RWPE2 (cell line): ENCODE measurements around the gene WDR86.

Source experiments
- ATAC-seq: fragments of 200-7000 bp; cut with Tn5 transposase; 3 replicates; pipeline ENCODE4 v1.9.1; 2021; ENCODE audit warnings: low read depth
- DNase-seq: peaks from one replicate; pipeline ENCODE4 v3.0.0-alpha.2; 2020; ENCODE audit warnings: low spot score
- H3K27ac ChIP-seq: fragments of 450-650 bp; 2 replicates; pipeline ENCODE4 v1.5.1; 2017; ENCODE audit warnings: mild to moderate bottlenecking; ENCODE audit not compliant: poor library complexity, severe bottlenecking
- H3K27me3 ChIP-seq: fragments of 250-450 bp; sonication (Bioruptor Pico); 2 replicates; pipeline ENCODE4 v1.5.1; 2021; ENCODE audit warnings: mild to moderate bottlenecking, moderate library complexity; ENCODE audit not compliant: insufficient read depth, poor library complexity, severe bottlenecking
- H3K36me3 ChIP-seq: fragments of 250-450 bp; sonication (Bioruptor Pico); 2 replicates; pipeline ENCODE4 v1.5.1; 2020; ENCODE audit warnings: low read depth, mild to moderate bottlenecking, moderate library complexity
- H3K4me1 ChIP-seq: fragments of 250-450 bp; sonication (Bioruptor Pico); 2 replicates; pipeline ENCODE4 v1.5.1; 2021; ENCODE audit warnings: mild to moderate bottlenecking, moderate library complexity; ENCODE audit not compliant: insufficient read depth, poor library complexity, severe bottlenecking
- H3K4me3 ChIP-seq: fragments of 250-450 bp; sonication (Bioruptor Pico); 2 replicates; pipeline ENCODE4 v1.5.1; 2021; ENCODE audit warnings: mild to moderate bottlenecking, moderate library complexity; ENCODE audit not compliant: severe bottlenecking
- H3K9me3 ChIP-seq: fragments of 250-450 bp; sonication (Bioruptor Pico); 2 replicates; pipeline ENCODE4 v1.5.1; 2021; ENCODE audit warnings: mild to moderate bottlenecking, moderate library complexity; ENCODE audit not compliant: severe bottlenecking
- TF ChIP-seq, protein P1 (sequence below): fragments of 450-650 bp; IDR thresholded peaks from one replicate; pipeline ENCODE4 v1.5.1; 2017; ENCODE audit warnings: mild to moderate bottlenecking, moderate library complexity; ENCODE audit not compliant: poor library complexity, severe bottlenecking

WDR86 gene

DNA sequence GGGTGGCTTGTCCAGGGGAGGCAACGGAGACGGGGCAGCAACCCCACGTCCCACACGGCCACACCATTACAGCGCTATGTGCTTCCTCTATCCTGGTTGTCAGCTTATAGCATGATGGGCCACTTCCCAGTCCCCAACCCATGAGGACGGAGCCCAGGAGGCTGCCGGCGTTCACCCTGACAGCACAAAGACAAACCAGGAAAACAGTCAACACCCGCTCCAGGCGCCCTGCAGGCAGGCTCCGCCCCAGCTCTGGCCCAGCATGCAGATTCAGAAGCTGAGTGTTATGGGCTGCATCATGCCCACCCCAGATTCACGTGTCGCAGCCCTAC lies 14.8 kb downstream of the WDR86 start:
- no peaks in the 10 kb centered on the region for H3K27me3 ChIP-seq
- H3K27ac ChIP-seq = no peak overlapping the region
- no peak overlapping the region for H3K4me3 ChIP-seq
- TF ChIP-seq, protein P1, sequence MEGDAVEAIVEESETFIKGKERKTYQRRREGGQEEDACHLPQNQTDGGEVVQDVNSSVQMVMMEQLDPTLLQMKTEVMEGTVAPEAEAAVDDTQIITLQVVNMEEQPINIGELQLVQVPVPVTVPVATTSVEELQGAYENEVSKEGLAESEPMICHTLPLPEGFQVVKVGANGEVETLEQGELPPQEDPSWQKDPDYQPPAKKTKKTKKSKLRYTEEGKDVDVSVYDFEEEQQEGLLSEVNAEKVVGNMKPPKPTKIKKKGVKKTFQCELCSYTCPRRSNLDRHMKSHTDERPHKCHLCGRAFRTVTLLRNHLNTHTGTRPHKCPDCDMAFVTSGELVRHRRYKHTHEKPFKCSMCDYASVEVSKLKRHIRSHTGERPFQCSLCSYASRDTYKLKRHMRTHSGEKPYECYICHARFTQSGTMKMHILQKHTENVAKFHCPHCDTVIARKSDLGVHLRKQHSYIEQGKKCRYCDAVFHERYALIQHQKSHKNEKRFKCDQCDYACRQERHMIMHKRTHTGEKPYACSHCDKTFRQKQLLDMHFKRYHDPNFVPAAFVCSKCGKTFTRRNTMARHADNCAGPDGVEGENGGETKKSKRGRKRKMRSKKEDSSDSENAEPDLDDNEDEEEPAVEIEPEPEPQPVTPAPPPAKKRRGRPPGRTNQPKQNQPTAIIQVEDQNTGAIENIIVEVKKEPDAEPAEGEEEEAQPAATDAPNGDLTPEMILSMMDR = no peak
- no peak for ATAC-seq
- no peaks in the 10 kb centered on the region for H3K4me1 ChIP-seq
- no peaks in the 10 kb centered on the region for H3K36me3 ChIP-seq
- DNase-seq = peak; percentile 18
- H3K9me3 ChIP-seq = no peaks in the 10 kb centered on the region

DNA sequence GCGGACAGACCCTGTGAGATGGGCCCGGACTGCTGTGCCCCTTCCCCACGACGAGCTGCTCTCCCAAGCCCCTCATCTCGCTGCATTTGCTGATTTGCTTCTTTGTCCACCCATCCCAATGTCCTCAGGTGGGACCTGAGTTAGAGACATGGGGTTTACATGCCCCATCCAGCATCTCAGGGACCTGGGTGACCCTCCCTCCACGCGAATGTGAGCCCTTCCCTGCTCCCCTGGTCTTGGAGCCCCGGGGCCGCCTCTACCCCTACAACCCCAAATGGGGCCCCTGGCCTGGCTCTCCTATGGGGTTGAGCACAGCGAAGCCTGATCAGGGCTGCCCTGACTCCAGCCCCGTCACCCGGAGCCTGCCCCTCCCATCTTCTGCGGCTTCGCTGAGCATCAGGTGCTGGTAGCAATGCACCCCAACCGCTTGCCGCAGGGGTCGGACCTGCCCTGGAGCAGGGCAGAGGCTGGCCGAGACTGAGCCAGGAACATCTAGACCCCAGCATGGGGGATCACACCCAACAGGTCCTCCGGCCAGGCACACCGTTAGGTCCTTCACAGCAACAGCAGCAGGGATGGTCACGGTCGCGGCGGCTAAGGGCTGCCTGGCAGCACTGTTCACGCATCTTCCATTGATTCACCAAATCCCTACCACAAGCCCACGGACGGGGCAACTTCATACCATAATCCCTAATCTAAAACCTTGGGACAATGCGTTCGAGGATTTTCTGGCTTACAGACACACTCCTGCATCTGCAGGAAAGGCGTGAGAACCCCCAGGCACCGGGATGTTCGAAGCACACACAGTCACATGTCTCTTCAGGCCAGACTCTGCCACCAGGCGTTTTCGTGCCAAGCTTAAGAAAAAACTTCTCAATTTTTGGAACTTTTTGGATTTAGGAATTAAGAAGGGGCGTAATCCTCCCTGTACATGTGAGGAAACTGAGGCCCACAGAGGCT lies 15.5 kb downstream of the WDR86 start:
- Histone ChIP-seq H3K36me3 (no peaks in the 10 kb centered on the region), H3K9me3 (no peaks in the 10 kb centered on the region), H3K27me3 (no peaks in the 10 kb centered on the region), H3K27ac (no peak overlapping the region), H3K4me1 (no peaks in the 10 kb centered on the region), H3K4me3 (no peak overlapping the region)
- ATAC-seq (no peak), DNase-seq (peak; percentile 56)
- TF ChIP-seq, protein P1 = no peak

DNA sequence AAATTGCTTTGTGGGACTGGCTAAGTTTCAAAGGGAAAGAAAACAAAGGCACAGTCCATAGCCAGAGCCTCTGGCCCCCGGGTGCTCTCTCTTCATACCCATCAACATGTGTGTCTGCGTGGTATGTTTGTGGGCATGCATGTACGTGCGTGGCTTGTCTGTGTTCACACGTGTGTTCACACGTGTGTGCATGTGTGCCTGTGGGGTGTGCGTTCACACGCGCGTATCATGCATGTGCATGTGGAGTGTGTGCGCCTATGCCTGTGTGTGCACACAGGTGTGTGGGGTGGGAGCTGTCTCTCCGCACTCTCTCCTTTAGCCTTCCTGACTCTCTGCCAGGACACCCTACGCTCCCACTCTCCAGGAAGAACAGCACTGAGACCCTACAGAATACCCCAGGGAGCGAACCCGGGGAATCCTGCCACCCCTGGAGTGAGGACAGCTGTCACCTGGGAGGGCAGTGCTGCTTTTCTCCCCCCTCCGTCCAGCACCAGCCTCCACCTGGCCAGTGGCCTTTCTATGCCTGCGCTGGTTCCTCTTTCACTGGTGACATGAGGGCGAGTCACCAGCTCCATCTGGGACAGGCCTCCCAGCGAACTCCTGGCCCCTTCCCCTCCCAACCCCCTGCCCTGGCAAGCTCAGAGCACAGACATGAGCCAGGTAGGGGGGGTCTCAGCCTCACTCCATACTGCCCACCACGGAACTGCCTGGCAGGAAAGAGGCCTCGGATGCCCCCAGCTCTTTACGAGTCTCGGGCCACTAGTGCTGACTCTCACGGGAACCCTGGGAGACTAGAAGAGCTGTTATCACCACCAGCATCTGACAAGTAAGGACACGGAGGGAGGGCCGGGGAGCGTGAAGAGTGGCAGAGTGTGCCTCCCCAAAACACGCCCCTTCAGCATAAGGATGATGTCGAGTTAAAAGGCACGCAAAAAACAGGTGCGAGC lies 16.5 kb downstream of the WDR86 start:
- TF ChIP-seq, protein P1 = no peak
- H3K27ac ChIP-seq = no peak overlapping the region
- H3K36me3 ChIP-seq = no peaks in the 10 kb centered on the region
- DNase-seq (peak; percentile 33), ATAC-seq (no peak)
- no peaks in the 10 kb centered on the region for H3K4me1 ChIP-seq
- no peak overlapping the region for H3K4me3 ChIP-seq
- no peaks in the 10 kb centered on the region for H3K27me3 ChIP-seq
- no peaks in the 10 kb centered on the region for H3K9me3 ChIP-seq

DNA sequence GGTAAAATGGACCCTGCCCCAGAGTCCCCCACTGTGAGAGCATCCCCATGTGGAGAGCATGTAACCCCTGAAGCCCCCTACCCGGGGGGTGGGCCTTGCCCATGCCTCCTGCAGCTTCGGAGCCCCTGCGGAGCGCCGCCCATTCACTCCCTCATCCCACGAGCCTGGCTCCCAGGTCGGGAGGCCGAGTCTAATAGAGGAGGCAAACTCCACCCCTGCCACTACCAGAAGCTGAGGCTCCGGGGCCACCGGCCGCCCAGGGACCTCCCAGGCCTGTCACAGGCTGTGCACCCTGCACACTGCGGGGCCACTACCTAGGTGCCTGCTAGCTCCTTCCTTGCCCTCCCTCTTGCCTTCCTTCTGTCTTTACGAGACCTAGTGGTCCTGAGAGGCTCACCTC lies 17.4 kb downstream of the WDR86 start:
- H3K9me3 ChIP-seq = no peaks in the 10 kb centered on the region
- DNase-seq (no peak), ATAC-seq (no peak)
- H3K27me3 ChIP-seq = no peaks in the 10 kb centered on the region
- no peak overlapping the region for H3K4me3 ChIP-seq
- no peaks in the 10 kb centered on the region for H3K4me1 ChIP-seq
- TF ChIP-seq, protein P1 = no peak
- H3K27ac ChIP-seq = no peak overlapping the region
- no peaks in the 10 kb centered on the region for H3K36me3 ChIP-seq
